SK-N-MC (cell line): ENCODE results near the gene CDH23.

Source experiments
- EZH2 ChIP-seq: fragments of 200-600 bp; sonication (generic); IDR thresholded peaks from one replicate; pipeline ENCODE4 v1.6.1; 2017; ENCODE audit warnings: antibody characterized with exemption
- POLR2AphosphoS5 ChIP-seq: IDR thresholded peaks from 2 replicates; pipeline ENCODE4 v1.6.1; 2012; ENCODE audit warnings: mild to moderate bottlenecking, low read depth, low read length, borderline replicate concordance

- TF ChIP-seq EZH2 (no peak), POLR2AphosphoS5 (no peak)
These were observed 342.7 kb downstream of the CDH23 start for GRCh38 chr10:71739358-71739900.
